GM12878 (cell line): Measurements from ENCODE around the gene PPCS. TPM values are rescaled to one million over a fixed set of nuclear protein-coding genes. Genes with fewer than 3 reads are reported as not detected.
A peak's percentile ranks its signal among the peaks of the same experiment; 100 is the strongest.

Experiments
- BCL11A ChIP-seq: IDR thresholded peaks from 2 replicates; pipeline ENCODE4 v1.6.1; 2011; ENCODE audit warnings: low read depth, low read length
- CBX3 ChIP-seq: fragments of 200-600 bp; sonication (generic); IDR thresholded peaks from 2 replicates; pipeline ENCODE4 v1.6.1; 2016; ENCODE audit warnings: low read depth, borderline replicate concordance
- CHD4 ChIP-seq: fragments of 200-600 bp; sonication (generic); IDR thresholded peaks from 2 replicates; pipeline ENCODE4 v1.6.1; 2016; ENCODE audit warnings: mild to moderate bottlenecking
- ESRRA ChIP-seq: IDR thresholded peaks from 2 replicates; pipeline ENCODE4 v1.6.1; 2012; ENCODE audit warnings: mild to moderate bottlenecking, low read length, improper control_type of control experiment
- HCFC1 ChIP-seq: fragments of 150-350 bp; IDR thresholded peaks from 2 replicates; pipeline ENCODE4 v1.6.1; 2014; ENCODE audit warnings: low read length
- HDGF ChIP-seq: fragments of 450-650 bp; IDR thresholded peaks from 2 replicates; pipeline ENCODE4 v1.6.1; 2016; ENCODE audit warnings: antibody characterized with exemption
- IRF5 ChIP-seq: fragments of 450-650 bp; IDR thresholded peaks from 2 replicates; pipeline ENCODE4 v1.6.1; 2017; ENCODE audit warnings: borderline replicate concordance
- MEF2B ChIP-seq: fragments of 450-650 bp; IDR thresholded peaks from 2 replicates; pipeline ENCODE4 v1.6.1; 2018; ENCODE audit warnings: mild to moderate bottlenecking, moderate library complexity; ENCODE audit not compliant: partially characterized antibody, poor library complexity, severe bottlenecking
- NFYA ChIP-seq: IDR thresholded peaks from 2 replicates; pipeline ENCODE4 v1.6.1; 2011; ENCODE audit warnings: low read depth, mild to moderate bottlenecking, low read length, improper control_type of control experiment, borderline replicate concordance
- POLR2AphosphoS2 ChIP-seq: IDR thresholded peaks from 2 replicates; pipeline ENCODE4 v1.6.1; 2011; ENCODE audit warnings: low read depth, mild to moderate bottlenecking, low read length, improper control_type of control experiment, moderate library complexity
- SMARCA5 ChIP-seq: fragments of 450-650 bp; IDR thresholded peaks from 2 replicates; pipeline ENCODE4 v1.6.1; 2017; ENCODE audit warnings: mild to moderate bottlenecking
- SP1 ChIP-seq: IDR thresholded peaks from one replicate; pipeline ENCODE4 v1.6.1; 2011; ENCODE audit warnings: low read depth, low read length
- SREBF1 ChIP-seq: IDR thresholded peaks from 2 replicates; pipeline ENCODE4 v1.6.1; 2012; ENCODE audit warnings: mild to moderate bottlenecking, low read length
- SUZ12 ChIP-seq: fragments of 200-600 bp; sonication (generic); IDR thresholded peaks from one replicate; pipeline ENCODE4 v1.6.1; 2018; ENCODE audit warnings: antibody characterized with exemption, mild to moderate bottlenecking; ENCODE audit not compliant: unreplicated experiment
- TAF1 ChIP-seq: IDR thresholded peaks from 2 replicates; pipeline ENCODE4 v1.6.1; 2011; ENCODE audit warnings: mild to moderate bottlenecking, low read depth, low read length, borderline replicate concordance
- TCF12 ChIP-seq: IDR thresholded peaks from 2 replicates; pipeline ENCODE4 v1.6.1; 2011; ENCODE audit warnings: low read depth, mild to moderate bottlenecking, low read length
- TCF7 ChIP-seq: IDR thresholded peaks from 2 replicates; pipeline ENCODE4 v1.6.1; 2014; ENCODE audit warnings: antibody characterized with exemption, borderline replicate concordance
- ZBED1 ChIP-seq: IDR thresholded peaks from 2 replicates; pipeline ENCODE4 v1.6.1; 2016; ENCODE audit warnings: borderline replicate concordance
- ZBTB4 ChIP-seq: fragments of 450-650 bp; formaldehyde crosslinking; IDR thresholded peaks from 2 replicates; pipeline ENCODE4 v1.4.0; 2022; ENCODE audit warnings: mild to moderate bottlenecking, moderate library complexity
- ZNF687 ChIP-seq: fragments of 450-650 bp; IDR thresholded peaks from 2 replicates; pipeline ENCODE4 v1.6.1; 2017; ENCODE audit warnings: mild to moderate bottlenecking, moderate library complexity
- ZZZ3 ChIP-seq: IDR thresholded peaks from 2 replicates; pipeline ENCODE4 v1.6.1; 2011; ENCODE audit warnings: low read depth; ENCODE audit not compliant: control insufficient read depth, insufficient read length
- polyA plus RNA-seq, 11 experiments: library from polyadenylated mRNA; depleted of rRNA in 4 of 11; unstranded in 6 of 11; stranded (reverse) in 5 of 11; fragments of >200 nt; fragmentation: Nextera tagmentation in 4 of 11; fragmentation: Illumina TruSeq in 1 of 11; extraction: Ambion mirVana in 4 of 11; extraction: Trizol in 1 of 11; gene quantifications; 1 replicate in 1 of 11; 2 replicates in 10 of 11; pipeline versions ENCODE4 v1.2.1 to v1.2.3, GENCODE V29; 2011 to 2016; ENCODE audit warnings: inconsistent platforms in 2 of 11, missing spikeins in 2 of 11, low read depth in 1 of 11
- total RNA-seq, 4 experiments: library from RNA; depleted of rRNA in 3 of 4; stranded (reverse); fragments of >200 nt in 3 of 4; fragmentation: Illumina TruSeq in 1 of 4; extraction: Trizol in 1 of 4; gene quantifications; 2 replicates each; pipeline versions ENCODE4 v1.2.1 to v1.2.3, GENCODE V29; 2013 to 2021

The PPCS gene
- total and polyA plus RNA-seq, 10 of the 15 experiments (the other 5 are each of a cell fraction or from before 2014, with no cell fraction given), result 35.6 to 79.4 (median 51.9) TPM

- no peak for TF ChIP-seq BCL11A
- TF ChIP-seq ZNF687, result no peak
- TF ChIP-seq TCF12, result peak; percentile 74; the same call in 1 of the 2 replicates
- TF ChIP-seq SMARCA5, result no peak
- peak; percentile 85 for TF ChIP-seq MEF2B
- TF ChIP-seq HDGF, result no peak
- TF ChIP-seq CHD4, result no peak
- TF ChIP-seq IRF5, result no peak
- no peak for TF ChIP-seq NFYA
- TF ChIP-seq SREBF1, result 0 out of 2 replicates have a peak, but pooled peaks have one; percentile 22
- TF ChIP-seq POLR2AphosphoS2, result 0 out of 2 replicates have a peak, but pooled peaks have one; percentile 51
- no peak for TF ChIP-seq SUZ12
- no peak for TF ChIP-seq ZZZ3
- TF ChIP-seq HCFC1, result peak; percentile 52
- TF ChIP-seq TAF1, result no peak
- no peak for TF ChIP-seq ESRRA
- TF ChIP-seq SP1, result peak; percentile 89
- no peak for TF ChIP-seq CBX3
- TF ChIP-seq ZBTB4, result no peak
- TF ChIP-seq ZBED1, result 0 out of 2 replicates have a peak, but pooled peaks have one; percentile 29
- no peak for TF ChIP-seq TCF7
These were observed 6.8 kb downstream of the PPCS start, which contains the start of gene CCDC30 (continued) for GRCh38 chr1:42462828-42463763.
